ENCODE data around the gene TSPAN14.
A peak's percentile ranks its signal among the peaks of the same experiment; 100 is the strongest.
"Not testable (repeated sequence)": the region's sequence is repeated elsewhere in the genome, so short reads cannot be mapped to it uniquely, and the experiment has no call there.

TSPAN14 gene

DNA sequence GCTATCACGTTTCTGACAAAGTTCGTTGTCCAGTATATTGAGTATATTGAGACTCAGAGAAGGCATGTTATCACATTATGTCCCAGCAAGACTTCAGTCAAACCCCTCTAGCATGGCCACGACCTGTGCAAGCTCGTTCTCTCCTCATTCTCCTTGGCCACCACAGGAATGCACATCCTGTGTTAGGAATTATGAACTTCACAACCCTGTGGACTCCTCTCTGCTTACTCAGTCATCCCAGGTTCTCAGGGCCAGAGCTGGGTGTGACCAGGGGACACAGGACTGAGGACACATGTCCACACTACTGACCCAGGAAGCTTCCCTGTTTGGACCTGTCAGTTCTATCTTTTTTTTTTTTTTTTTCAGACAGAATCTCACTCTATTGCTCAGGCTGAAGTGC, 87.9 kb downstream of the TSPAN14 start:
- no peak for DNase-seq (ENCODE audit: low spot score)

DNA sequence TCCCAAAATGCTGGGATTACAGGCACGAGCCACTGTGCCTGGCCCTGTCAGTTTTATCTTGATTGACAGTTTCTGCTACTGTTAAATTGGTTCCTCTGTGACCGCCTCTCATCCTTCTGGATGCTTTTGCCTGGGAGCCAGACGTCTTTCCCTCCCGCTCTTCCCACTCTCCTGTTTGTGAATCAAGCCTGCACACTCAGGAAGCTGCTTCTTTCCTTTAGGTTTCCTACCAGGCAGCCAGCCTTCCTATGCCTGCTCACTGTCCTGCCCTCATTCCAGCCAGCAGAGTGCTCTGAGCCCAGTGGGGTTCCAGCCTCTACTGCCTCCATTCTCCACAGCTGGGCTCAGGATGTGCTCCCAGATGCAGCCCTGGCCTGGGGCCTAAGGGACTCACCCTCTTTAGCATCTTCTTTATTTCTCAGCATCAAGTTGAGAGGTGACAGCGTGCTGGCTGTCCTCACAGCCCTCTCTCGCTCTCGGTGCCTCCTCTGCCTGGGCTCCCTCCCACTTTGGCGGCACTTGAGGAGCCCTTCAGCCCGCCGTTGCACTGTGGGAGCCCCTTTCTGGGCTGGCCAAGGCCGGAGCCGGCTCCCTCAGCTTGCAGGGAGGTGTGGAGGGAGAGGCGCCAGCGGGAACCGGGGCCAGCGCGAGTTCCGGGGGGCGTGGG, 88.7 kb downstream of the TSPAN14 start:
- DNase-seq (ENCODE audit: low spot score) = peak; percentile 53

DNA sequence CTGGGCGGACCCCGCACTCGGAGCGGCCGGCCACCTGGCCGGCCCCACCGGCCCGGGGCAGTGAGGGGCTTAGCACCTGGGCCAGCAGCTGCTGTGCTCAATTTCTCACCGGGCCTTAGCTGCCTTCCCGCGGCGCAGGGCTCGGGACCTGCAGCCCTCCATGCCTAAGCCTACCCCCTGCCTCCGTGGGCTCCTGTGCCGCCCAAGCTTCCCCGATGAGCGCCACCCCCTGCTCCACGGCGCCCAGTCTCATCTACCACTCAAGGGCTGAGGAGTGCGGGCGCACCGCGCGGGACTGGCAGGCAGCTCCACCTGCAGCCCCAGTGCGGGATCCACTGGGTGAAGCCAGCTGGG, 89.2 kb downstream of the TSPAN14 start:
- not testable (repeated sequence) for DNase-seq (ENCODE audit: low spot score)

DNA sequence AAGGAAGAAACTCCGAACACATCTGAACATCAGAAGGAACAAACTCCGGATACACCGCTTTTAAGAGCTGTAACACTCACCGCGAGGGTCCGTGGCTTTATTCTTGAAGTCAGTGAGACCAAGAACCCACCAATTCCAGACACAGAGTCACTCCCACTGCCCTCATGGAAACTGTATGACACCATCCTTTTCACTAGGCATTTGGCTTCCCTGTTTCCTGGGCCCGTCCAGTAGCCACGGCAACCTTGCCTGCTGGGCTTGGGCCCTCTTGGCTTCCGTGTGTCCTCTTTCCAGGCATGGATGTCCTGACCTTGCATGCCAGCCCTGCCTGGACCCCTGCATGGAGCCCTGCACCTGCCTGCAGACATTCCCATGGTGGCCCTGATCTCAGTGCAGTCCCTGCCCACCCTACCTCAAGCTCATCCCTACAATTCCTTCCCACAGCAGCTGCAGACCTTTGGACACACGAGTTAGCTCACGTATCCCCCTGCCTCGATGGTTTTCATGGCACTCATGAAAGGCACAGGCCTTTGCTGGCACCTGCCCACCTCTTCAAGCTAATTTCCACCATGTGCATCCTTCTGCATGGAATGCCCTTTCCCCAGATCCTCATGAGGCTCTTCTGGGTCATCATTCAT, 90.3 kb downstream of the TSPAN14 start:
- DNase-seq (ENCODE audit: low spot score) = no peak

DNA sequence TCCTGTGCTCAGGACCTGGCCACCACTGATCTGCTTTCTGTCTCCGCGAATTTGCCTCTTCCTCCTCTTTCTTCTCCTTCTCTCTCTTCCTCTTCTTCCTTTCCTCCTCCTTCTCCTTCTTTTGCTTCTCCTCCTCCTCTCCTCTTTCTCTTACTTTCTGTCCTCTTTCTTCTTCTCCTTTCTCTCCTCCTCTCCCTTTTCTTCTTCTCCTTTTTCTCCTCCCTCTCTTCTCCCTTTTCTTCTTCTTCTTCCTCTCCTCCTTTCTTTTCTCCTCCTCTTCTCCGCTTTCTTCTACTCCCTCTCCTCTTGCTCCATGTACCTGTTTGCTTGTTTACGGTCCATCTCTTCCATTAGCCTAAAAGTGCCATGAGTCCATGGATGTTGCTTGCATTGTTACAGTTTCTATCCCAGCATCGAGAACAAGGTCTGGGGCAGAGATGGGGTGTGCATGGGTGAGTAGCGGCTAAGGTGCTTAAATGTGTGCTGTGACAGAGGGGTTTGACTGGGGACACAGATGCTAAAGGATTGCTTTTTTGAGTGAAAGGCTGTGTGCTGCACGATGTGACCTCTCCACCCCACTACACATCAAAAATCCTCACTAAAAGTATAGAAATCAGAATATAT, 91.3 kb downstream of the TSPAN14 start:
- no peak for DNase-seq (ENCODE audit: low spot score)

DNA sequence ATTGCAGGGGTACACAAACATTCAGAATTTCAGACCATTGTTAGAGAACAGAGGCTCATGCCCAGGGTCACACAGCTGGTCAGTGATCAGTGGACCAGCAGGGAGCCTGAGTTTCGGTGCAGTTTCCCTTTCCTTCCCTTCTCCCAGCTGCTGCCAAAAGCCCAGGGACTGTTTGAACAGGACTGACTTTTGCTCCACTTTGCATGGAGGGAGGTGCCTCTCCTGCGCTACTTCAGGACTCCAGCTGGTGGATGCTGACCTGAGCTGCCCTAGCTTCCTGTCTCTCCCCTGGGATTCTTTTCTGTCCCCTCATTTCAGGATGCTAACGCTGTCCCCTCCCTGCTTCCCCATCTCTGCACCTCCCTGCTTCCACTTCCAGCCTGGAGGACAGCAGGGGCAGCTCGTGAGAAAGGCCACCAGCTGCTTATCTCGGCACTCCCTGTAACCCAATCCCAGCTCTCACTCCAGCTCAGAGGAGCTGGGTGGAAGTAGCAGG, 98.1 kb downstream of the TSPAN14 start:
- no peak for DNase-seq (ENCODE audit: low spot score)

DNA sequence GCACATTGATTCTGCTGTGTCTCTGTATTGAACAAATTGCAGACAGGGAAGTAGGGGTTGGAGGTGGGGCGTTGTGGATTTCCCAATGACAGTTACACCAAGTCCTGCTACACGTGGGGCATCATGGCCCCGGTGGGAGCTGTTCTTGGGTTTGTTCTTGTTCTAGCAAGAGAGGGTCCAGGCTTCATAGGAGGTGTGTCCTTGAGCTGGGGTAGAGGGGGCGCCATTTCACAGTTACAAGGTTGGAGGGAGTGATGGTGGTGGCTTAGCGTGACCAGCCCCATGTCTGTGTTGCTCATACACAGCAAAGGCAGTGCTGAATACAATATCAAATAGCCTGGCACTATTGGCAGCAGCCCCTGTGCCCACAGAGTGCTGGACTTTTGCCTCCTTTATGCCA, 99.3 kb downstream of the TSPAN14 start:
- no peak for DNase-seq (ENCODE audit: low spot score)

DNA sequence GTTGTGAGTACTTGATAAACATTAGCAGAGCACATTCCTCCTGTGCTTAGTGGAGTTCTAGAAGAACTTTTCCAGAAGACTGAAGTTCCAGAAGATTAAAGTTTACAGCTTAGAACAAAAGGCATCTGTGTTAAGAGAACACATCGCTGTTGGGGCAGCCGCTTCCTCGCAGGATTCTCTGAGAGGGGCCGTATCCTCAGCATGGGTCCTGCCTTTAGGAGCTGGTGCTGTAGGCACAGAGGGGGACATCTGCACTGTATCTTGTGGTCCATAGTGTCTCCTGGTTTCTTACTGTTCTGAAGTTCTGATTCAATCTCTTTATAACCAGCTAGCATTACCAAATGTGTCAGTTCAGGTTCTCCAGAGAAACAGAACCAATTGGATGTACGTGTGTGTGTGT, 99.9 kb downstream of the TSPAN14 start:
- no peak for DNase-seq (ENCODE audit: low spot score)

DNA sequence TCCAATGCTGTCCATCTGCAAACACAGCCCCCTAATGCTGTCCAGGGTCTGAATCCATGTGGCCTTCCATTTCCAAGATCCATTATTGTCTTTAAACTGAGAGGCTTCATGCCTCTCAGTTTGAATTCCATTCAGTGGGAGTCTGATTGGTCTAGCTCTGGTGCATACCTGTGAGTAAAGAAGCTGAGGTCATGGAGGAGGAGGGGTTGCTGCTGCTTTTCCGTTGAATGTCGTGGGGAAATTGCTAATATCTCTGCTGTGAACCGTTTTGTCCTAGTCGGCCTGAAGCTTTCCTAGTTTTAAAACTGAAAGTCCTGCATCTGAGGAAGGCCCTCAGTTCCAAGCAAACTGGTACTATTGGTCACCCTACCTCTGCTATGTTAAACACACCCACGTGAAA, 101.3 kb downstream of the TSPAN14 start:
- DNase-seq (ENCODE audit: low spot score) = no peak

DNA sequence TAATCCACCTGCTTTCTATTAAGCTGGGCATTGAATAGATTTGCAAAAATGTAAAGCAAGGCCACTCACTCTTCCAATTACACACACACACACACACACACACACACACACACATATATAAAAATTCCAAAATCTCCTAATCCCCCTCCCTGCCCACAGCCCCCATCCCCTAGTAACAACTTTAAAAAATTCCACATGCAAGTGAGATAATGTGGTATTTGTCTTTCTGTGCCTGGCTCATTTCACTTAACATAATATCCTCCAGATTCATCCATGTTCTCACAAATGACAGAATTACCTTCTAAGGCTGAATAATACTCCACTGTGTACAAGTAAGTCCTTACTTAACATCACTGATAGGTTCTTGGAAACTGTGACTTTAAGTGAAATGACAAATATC, 107.8 kb downstream of the TSPAN14 start:
- DNase-seq (ENCODE audit: low spot score) = no peak

DNA sequence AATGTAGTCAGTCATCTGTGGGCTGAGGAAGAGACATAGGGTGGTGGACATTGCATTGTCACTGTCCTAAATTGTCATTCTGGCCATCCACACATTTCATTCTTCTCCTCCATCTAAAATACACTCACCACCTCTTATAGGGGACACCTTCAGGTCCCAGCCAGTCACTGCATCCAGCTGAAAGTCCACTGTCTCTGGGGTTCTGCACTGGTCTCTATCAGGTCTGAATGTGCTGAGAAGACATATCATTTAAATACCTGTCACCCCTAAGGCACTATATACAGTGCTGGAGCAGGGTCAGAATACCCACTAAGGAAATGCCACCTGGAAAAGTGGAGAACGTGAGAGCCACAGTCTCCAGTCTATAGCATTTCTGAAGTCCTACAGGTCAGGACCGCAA, 113.2 kb downstream of the TSPAN14 start:
- DNase-seq (ENCODE audit: low spot score) = no peak

DNA sequence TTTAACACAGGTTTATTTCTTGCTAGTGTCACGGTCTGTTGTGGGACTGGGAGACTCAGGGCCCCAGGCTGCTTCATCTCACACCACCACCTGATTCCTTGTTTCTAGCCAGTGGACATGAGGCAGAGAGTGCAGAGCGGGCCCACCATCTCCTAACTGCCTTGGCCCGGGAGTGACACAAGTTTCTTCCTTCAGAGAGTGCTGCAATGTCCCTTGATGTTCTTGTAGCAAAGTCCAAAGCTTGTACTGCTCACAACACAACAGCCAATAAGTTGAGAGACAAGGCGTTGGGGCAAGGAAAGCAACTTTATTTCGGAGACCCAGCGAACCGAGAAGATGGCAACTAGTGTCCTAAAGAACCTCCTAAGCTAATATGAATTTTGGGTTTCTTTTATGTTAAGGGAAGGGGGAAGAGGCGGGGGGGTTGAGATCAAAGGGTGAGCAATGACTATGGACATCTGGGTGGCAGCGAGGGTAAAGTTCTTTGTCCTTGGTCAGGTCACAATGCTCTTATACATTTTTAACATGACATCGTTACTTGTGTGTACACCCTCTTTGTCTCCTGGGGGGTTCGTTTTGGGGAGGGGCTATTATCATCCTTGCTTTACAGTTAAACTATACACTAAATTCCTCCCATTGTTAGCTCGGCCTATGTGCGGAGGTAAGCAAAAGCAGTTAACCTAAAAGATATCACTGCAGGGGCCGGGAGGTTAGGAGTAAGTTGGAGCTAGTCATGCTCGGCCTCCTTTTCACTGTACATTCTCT, 115.2 kb downstream of the TSPAN14 start:
- no peak for DNase-seq (ENCODE audit: low spot score)

DNA sequence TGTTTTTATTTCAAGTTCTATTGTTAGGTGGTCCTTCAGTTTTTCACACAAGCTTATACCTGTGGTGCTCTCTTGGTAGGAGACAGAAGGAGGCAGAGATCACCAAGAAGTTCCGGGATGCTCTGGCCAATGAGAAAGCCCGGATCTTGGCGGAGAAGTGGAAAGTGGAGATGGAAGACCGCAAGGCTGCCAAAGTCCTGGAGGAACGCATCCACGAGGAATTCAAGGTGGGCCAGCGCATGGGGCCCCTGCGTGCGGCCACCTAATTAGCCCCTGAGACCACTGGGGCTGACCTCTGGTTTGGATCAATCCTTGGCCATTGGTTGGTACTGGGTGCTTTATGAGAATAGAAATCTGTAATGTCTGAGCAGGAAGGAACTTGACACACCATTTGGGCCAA, 117.2 kb downstream of the TSPAN14 start:
- no peak for DNase-seq (ENCODE audit: low spot score)

DNA sequence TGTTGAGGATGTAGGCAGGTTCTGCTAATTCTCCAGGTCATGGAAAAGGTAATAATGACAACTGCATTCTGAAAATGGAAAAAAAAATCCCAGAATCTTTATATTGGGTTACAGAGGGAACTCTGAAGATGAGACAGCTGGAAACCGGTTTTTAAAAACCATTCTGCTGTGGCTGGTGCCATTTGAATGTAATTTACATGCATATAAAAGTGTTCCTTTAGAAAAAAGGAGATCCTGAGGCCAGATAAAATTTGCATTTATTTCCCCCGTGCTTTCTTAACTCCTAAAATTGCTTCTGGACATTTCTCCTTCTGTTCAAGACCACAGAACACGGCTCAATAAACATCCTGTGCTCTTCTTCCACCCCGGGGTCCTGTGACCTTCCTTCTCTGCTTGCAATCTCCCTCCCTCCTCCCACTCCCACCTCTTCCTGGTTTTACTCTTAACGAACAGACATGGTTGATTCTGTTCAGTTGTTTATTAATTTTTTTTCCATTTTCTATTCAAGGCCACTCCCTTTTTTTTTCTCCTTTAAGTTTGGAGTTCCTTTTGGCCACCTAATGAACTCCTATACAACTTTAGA, 125.2 kb downstream of the TSPAN14 start:
- DNase-seq (ENCODE audit: low spot score) = no peak

DNA sequence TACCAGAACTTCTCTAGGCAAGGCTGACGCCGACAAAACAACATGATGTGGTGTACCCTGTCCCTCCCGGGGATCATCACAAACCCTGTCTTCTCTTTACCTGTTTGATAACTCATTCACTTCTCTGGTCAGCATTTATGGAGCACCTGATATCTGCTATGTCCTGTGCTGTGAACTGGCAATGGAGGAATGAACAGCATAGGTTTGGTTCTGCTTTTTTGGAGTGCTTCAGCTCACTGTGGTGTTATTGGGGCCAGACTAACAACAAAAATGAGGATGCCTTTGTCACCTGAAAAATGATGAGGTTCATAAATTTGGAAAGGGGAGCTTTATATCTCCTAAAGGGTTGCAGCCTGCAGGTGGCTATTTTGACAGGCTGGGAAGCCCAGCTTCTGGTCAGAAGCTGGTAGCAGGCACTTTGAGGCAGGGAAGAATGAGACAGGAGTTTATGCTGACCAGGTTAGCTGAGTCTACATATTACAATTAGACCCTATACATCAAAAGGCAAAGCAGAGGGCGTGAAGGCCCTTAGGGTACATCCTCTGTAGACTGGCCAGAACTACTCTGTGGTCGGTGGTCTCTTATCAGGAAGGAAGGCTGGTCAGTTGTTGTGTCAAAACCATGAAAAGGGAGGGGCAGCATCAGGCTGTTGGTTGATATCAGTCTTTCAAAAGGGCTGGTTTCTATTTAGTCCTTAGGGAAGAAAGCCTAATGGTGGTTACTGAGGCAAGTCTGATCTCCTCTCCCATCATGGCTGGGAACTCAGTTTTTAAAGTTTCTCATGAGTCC, 125.9 kb downstream of the TSPAN14 start:
- no peak for DNase-seq (ENCODE audit: low spot score)

DNA sequence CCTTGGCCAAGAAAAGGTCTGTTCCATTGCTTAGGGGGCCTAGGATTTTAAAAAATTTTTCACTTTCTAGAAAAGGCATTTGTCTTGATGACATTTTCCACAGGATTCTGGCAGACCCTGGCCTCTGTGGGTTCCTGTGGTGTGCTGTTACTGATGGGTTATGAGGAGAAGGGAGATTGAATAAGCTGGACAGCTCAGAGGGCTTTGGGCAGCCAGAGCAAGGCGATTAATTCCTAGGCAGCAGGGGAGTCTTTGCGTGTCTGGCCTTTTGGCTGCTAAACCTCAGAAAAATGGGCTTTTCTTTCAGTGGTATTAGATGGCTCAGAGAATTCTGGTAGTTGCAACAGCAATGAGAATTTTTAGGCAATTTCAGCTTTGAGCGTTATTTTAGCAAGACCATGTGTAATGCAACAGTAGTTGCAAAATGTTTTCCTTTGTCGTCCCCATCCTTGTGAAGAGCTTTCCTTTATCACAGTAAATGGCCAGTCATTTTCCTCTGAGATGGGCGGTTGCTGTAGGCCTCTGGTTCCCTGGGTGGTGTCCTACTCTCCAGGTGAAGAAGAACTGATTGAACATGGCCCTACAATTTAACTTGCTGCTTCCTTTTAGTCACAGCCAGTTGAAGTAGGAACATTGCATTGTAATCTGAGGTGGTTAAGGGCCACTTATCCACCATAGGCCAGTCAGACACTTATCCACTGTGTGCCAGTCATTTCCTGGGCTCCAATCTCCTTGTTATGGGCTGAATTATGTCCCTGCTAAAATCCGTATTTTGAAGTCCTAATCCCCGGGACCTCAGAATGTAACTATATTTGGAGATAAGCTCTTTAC, 126.7 kb downstream of the TSPAN14 start:
- no peak for DNase-seq (ENCODE audit: low spot score)

DNA sequence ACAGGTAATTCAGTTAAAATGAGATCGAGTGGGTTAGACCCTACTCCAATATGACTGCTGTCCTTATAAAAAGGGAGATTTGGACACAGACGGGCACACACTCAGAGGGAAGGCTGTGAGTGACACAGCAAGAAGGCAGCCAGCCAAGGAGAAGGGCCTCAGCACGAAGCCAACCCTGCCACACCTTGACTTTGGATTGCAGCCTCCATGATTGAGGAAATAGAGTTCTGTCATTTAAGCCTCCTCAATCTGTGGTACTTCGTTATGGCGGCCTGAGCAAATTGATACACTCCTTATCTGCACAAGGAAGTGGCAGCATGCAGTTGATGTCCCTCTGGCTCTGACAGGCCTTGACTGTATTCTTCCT, 127.3 kb downstream of the TSPAN14 start:
- DNase-seq (ENCODE audit: low spot score) = no peak

DNA sequence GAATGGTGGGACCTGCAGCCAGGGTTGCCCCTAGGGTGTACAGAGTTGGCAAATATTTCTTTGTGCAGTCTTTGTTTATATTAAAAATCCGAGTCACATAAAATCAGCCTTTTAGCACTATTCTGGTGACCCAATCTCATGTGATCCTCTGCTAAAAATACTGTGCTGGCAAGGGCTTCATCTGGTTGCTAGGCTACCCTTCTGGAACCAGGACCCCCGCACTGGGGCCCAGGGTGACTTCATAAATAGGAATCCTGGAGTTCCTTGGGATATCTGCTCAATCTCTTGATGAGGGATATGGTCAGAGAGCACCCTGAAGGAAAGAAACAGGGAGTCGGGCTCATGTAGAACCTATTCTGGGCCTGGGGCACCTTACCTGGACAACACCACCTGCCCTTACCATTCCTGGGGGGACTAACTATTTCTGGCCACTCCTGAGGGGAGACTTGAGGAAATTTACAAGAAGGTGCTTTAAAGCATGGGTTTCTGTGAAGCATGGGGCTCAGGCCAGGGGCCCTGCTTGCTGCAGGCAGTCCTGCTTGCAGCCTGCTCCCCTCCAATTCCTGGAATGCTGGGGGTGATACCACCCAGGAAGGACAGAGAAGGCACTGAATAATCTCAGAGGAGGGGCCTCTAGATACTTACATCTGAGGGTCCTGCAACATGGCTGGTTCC, 128.3 kb downstream of the TSPAN14 start:
- no peak for DNase-seq (ENCODE audit: low spot score)

Measured in Ammon's horn (tissue), 1 donor.